Sigmoid colon (tissue), 7 donors: ENCODE measurements around the gene C5. TPM values are rescaled to one million over a fixed set of nuclear protein-coding genes. Genes with fewer than 3 reads are reported as not detected.

Experiments
- DNase-seq: peaks from one replicate; pipeline ENCODE4 v3.0.0-alpha.2; 2019
- H3K27ac ChIP-seq, 4 donors: fragments of 200-600 bp; sonication (generic); one replicate each; pipeline ENCODE4 v1.5.1; 2016 to 2019; ENCODE audit warnings: mild to moderate bottlenecking in 1 of 4
- H3K27me3 ChIP-seq, 3 donors: fragments of 200-600 bp; sonication (generic); one replicate each; pipeline ENCODE4 v1.5.1; 2019; ENCODE audit warnings: mild to moderate bottlenecking in 1 of 3
- H3K36me3 ChIP-seq, 4 donors: fragments of 200-600 bp; sonication (generic); one replicate each; pipeline ENCODE4 v1.5.1; 2016 to 2019
- H3K4me1 ChIP-seq, 4 donors: fragments of 200-600 bp; sonication (generic); one replicate each; pipeline ENCODE4 v1.5.1; 2017 to 2019
- H3K4me3 ChIP-seq, 4 donors: fragments of 200-600 bp; sonication (generic); one replicate each; pipeline ENCODE4 v1.5.1; 2017 to 2019; ENCODE audit warnings: mild to moderate bottlenecking in 2 of 4, moderate library complexity in 1 of 4
- H3K9me3 ChIP-seq, 4 donors: fragments of 200-600 bp in 3 of 4; sonication (generic) in 3 of 4; one replicate each; pipeline versions ENCODE4 v1.5.1 to v1.6.1; 2013 to 2019
- EP300 ChIP-seq, 4 donors: sonication (generic); formaldehyde crosslinking; IDR thresholded peaks; one replicate each; pipeline ENCODE4 v1.6.1; 2017; ENCODE audit warnings: antibody characterized with exemption in 4 of 4
- POLR2A ChIP-seq, 2 donors: fragments of 450-650 bp; IDR thresholded peaks; one replicate each; pipeline ENCODE4 v1.6.1; 2016; ENCODE audit warnings: antibody characterized with exemption in 2 of 2, mild to moderate bottlenecking in 2 of 2, moderate library complexity in 2 of 2
- POLR2AphosphoS5 ChIP-seq, 4 donors: sonication (generic); formaldehyde crosslinking; IDR thresholded peaks; one replicate each; pipeline ENCODE4 v1.6.1; 2017; ENCODE audit warnings: antibody characterized with exemption in 4 of 4
- WGBS, 2 donors: extraction: QIAGEN DNeasy Blood & Tissue Kit; methylation state at CpG; one replicate each; pipeline ENCODE4 v1.1.7; 2013; 5-methylcytosine and 5-hydroxymethylcytosine counted together
- intact Hi-C: fragments of 100-400 bp; cut with DNase I; formaldehyde crosslinking; loops from one replicate; pipeline ENCODE4 v1.15.1; 2023
- polyA plus RNA-seq, 3 donors: library from polyadenylated mRNA; stranded (reverse); fragments of 200-250 nt; gene quantifications; one replicate each; pipeline ENCODE4 v1.2.3, GENCODE V29; 2013
- total RNA-seq, 4 donors: library from RNA; depleted of rRNA; stranded (reverse); fragments of >200 nt; gene quantifications; one replicate each; pipeline ENCODE4 v1.1.0, GENCODE V29; 2016
- TF ChIP-seq, protein P1 (sequence below), 4 experiments: fragments of 450-650 bp in 3 of 4; fragments of 200-600 bp in 1 of 4; IDR thresholded peaks; one replicate each; pipeline ENCODE4 v1.5.1; 2016 to 2019; ENCODE audit warnings: antibody characterized with exemption in 4 of 4, mild to moderate bottlenecking in 3 of 4, moderate library complexity in 2 of 4
- donor health status: healthy with polysubstance abuse.
- donor health status: Bipolar disorder and iron deficiency.
- donor health status: healthy.

C5 gene
- total and polyA plus RNA-seq, 7 donors, result under 0.01 to 6.4 (median 4.6) TPM

- Histone ChIP-seq H3K4me1 (peaks cover 0 to 53% (median 42%) of the 10 kb centered on the region in 4 donors), H3K9me3 (no peaks in the 10 kb centered on the region), H3K27me3 (no peaks in the 10 kb centered on the region), H3K4me3 (no peak overlapping the region), H3K27ac (peak overlapping the region; percentile 85 to 91 (median 88)), H3K36me3 (no peaks in the 10 kb centered on the region)
- peak; percentile 22 to 26 for TF ChIP-seq POLR2A (IDR thresholded peaks at IDR 0.05)
- TF ChIP-seq, protein P1, sequence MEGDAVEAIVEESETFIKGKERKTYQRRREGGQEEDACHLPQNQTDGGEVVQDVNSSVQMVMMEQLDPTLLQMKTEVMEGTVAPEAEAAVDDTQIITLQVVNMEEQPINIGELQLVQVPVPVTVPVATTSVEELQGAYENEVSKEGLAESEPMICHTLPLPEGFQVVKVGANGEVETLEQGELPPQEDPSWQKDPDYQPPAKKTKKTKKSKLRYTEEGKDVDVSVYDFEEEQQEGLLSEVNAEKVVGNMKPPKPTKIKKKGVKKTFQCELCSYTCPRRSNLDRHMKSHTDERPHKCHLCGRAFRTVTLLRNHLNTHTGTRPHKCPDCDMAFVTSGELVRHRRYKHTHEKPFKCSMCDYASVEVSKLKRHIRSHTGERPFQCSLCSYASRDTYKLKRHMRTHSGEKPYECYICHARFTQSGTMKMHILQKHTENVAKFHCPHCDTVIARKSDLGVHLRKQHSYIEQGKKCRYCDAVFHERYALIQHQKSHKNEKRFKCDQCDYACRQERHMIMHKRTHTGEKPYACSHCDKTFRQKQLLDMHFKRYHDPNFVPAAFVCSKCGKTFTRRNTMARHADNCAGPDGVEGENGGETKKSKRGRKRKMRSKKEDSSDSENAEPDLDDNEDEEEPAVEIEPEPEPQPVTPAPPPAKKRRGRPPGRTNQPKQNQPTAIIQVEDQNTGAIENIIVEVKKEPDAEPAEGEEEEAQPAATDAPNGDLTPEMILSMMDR (IDR thresholded peaks at IDR 0.05), result no peak
- peak in 1 of 4 donors; percentile 27 for TF ChIP-seq EP300 (IDR thresholded peaks at IDR 0.05)
- TF ChIP-seq POLR2AphosphoS5 (IDR thresholded peaks at IDR 0.05), result peak; percentile 70 to 87 (median 82)
- peak; percentile 98 for DNase-seq
- intact Hi-C loops, result no loop called here
- 7 to 22% methylated on average over 4 of the region's 4 CpGs for WGBS, 2 donors
Observed at GRCh38 chr9:120935383-120935857, 114.7 kb downstream of the C5 start.

DNA sequence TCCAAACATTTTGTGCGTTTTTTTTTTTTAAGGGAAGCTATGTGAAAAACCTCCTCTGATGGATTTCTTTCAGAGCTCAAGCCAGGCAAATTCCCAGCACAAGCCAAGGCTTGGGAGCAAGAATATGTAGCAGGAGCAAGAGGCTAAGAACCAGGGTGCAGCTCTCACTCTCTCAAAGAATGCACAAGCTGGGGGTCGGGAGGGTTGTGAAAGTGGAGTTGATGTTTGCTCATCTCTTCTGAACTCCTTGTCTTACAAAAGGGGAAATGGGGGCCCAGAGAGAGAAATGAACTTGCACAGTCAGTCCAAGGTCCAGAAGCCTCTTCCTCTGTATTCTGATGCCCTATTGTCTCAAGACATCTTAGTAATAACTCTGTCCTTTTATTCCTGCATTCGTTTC lies 115.8 kb downstream of the C5 start:
- Histone ChIP-seq H3K27ac (peak overlapping the region; percentile 85 to 91 (median 88)), H3K4me3 (no peak overlapping the region), H3K4me1 (peaks cover 0 to 63% (median 44%) of the 10 kb centered on the region in 4 donors), H3K27me3 (no peaks in the 10 kb centered on the region), H3K9me3 (no peaks in the 10 kb centered on the region), H3K36me3 (no peaks in the 10 kb centered on the region)
- 42 to 63% methylated on average over 3 of the region's 3 CpGs for WGBS, 2 donors
- no peak for TF ChIP-seq POLR2A (IDR thresholded peaks at IDR 0.05)
- TF ChIP-seq EP300 (IDR thresholded peaks at IDR 0.05), result no peak
- TF ChIP-seq POLR2AphosphoS5 (IDR thresholded peaks at IDR 0.05), result no peak
- TF ChIP-seq, protein P1 (IDR thresholded peaks at IDR 0.05), result no peak
- intact Hi-C loops, result no loop called here
- DNase-seq, result no peak

GRCh38 chr9:120933310-120934055 lies 116.6 kb downstream of the C5 start:
- DNase-seq, result no peak
- H3K4me1 ChIP-seq, result peaks cover 0 to 66% (median 47%) of the 10 kb centered on the region in 4 donors

GRCh38 chr9:120932086-120932823 lies 117.8 kb downstream of the C5 start:
- H3K4me3 ChIP-seq, result no peak overlapping the region
- TF ChIP-seq POLR2A (IDR thresholded peaks at IDR 0.05) (no peak), EP300 (IDR thresholded peaks at IDR 0.05) (no peak), POLR2AphosphoS5 (IDR thresholded peaks at IDR 0.05) (no peak)
- TF ChIP-seq, protein P1 (IDR thresholded peaks at IDR 0.05), result no peak
- H3K27ac ChIP-seq, result peak overlapping the region; percentile 59 to 91 (median 70)
- no peaks in the 10 kb centered on the region for H3K9me3 ChIP-seq
- WGBS, 2 donors, result 77 to 84% methylated on average over 6 of the region's 6 CpGs
- no peak for DNase-seq
- intact Hi-C loops, result no loop called here
- H3K27me3 ChIP-seq, result no peaks in the 10 kb centered on the region
- no peaks in the 10 kb centered on the region for H3K36me3 ChIP-seq
- H3K4me1 ChIP-seq, result peaks cover 0 to 75% (median 49%) of the 10 kb centered on the region in 4 donors

More at GRCh38 chr9:120933310-120934055, 116.6 kb downstream of the C5 start:
- no peaks in the 10 kb centered on the region for H3K9me3 ChIP-seq
- WGBS, 2 donors, result 89 to 90% methylated on average over 8 of the region's 8 CpGs
- H3K4me3 ChIP-seq, result no peak overlapping the region
- TF ChIP-seq, protein P1 (IDR thresholded peaks at IDR 0.05), result no peak
- TF ChIP-seq POLR2AphosphoS5 (IDR thresholded peaks at IDR 0.05) (no peak), EP300 (IDR thresholded peaks at IDR 0.05) (no peak), POLR2A (IDR thresholded peaks at IDR 0.05) (no peak)
- H3K27me3 ChIP-seq, result no peaks in the 10 kb centered on the region
- intact Hi-C loops, result loop anchor here (1.0 kb wide), 1 partner anchor 41 kb away; no protein-coding TSS in a partner anchor
- H3K36me3 ChIP-seq, result no peaks in the 10 kb centered on the region
- peak overlapping the region; percentile 85 to 91 (median 88) for H3K27ac ChIP-seq
